RPMI7951 (cell line): ENCODE measurements around the gene FAF1. TPM values are rescaled to one million over a fixed set of nuclear protein-coding genes. Genes with fewer than 3 reads are reported as not detected.

Experiments used
- DNase-seq: peaks from one replicate; pipeline ENCODE4 v3.0.0-alpha.2; 2012; ENCODE audit warnings: low read depth
- total RNA-seq: library from RNA; depleted of rRNA; stranded (reverse); fragments of >200 nt; shearing (Covaris generic); gene quantifications from 2 replicates; pipeline ENCODE4 v1.2.3, GENCODE V29; 2014

Gene FAF1
- total RNA-seq, 1 experiment from 2014 or later: 102 TPM

- peak; percentile 69 for DNase-seq
These were observed 315.5 kb downstream of the FAF1 start for GRCh38 chr1:50644447-50645105.

- no peak for DNase-seq
These were observed 322.6 kb downstream of the FAF1 start for GRCh38 chr1:50637460-50637859.

GRCh38 chr1:50634251-50634650, 325.8 kb downstream of the FAF1 start:
- no peak for DNase-seq

GRCh38 chr1:50633465-50633864, 326.6 kb downstream of the FAF1 start:
- DNase-seq: no peak

GRCh38 chr1:50631161-50631560, 328.9 kb downstream of the FAF1 start:
- DNase-seq: no peak

- no peak for DNase-seq
These were observed 337.8 kb downstream of the FAF1 start for GRCh38 chr1:50622259-50622658.

- DNase-seq: no peak
These were observed 339.3 kb downstream of the FAF1 start for GRCh38 chr1:50620680-50621329.

- no peak for DNase-seq
These were observed 344.9 kb downstream of the FAF1 start for GRCh38 chr1:50615036-50615750.

GRCh38 chr1:50611675-50612074, 348.4 kb downstream of the FAF1 start:
- no peak for DNase-seq

GRCh38 chr1:50610563-50610962, 349.5 kb downstream of the FAF1 start:
- no peak for DNase-seq

- no peak for DNase-seq
These were observed 350.6 kb downstream of the FAF1 start for GRCh38 chr1:50609508-50609907.

- peak; percentile 16 for DNase-seq
These were observed 354.7 kb downstream of the FAF1 start for GRCh38 chr1:50605186-50605875.

- DNase-seq: no peak
These were observed 355.5 kb downstream of the FAF1 start for GRCh38 chr1:50604580-50604979.

GRCh38 chr1:50603274-50604271, 356.5 kb downstream of the FAF1 start:
- no peak for DNase-seq

- no peak for DNase-seq
These were observed 360.5 kb downstream of the FAF1 start for GRCh38 chr1:50599546-50599945.

GRCh38 chr1:50595874-50596273, 364.2 kb downstream of the FAF1 start:
- no peak for DNase-seq

GRCh38 chr1:50593515-50593914, 366.6 kb downstream of the FAF1 start:
- DNase-seq: no peak

- no peak for DNase-seq
These were observed 368.5 kb downstream of the FAF1 start for GRCh38 chr1:50591598-50591997.

- no peak for DNase-seq
These were observed 377.7 kb downstream of the FAF1 start for GRCh38 chr1:50582346-50582745.

GRCh38 chr1:50570066-50570468, 390.0 kb downstream of the FAF1 start:
- no peak for DNase-seq

- DNase-seq: no peak
These were observed 391.3 kb downstream of the FAF1 start for GRCh38 chr1:50568782-50569181.
